ENCODE data around the gene ZBTB33. TPM values are rescaled to one million over a fixed set of nuclear protein-coding genes. Genes with fewer than 3 reads are reported as not detected.

ZBTB33 gene
- total and polyA plus RNA-seq, 8 donors = 0.58 to 15.1 (median 3.7) TPM

DNA sequence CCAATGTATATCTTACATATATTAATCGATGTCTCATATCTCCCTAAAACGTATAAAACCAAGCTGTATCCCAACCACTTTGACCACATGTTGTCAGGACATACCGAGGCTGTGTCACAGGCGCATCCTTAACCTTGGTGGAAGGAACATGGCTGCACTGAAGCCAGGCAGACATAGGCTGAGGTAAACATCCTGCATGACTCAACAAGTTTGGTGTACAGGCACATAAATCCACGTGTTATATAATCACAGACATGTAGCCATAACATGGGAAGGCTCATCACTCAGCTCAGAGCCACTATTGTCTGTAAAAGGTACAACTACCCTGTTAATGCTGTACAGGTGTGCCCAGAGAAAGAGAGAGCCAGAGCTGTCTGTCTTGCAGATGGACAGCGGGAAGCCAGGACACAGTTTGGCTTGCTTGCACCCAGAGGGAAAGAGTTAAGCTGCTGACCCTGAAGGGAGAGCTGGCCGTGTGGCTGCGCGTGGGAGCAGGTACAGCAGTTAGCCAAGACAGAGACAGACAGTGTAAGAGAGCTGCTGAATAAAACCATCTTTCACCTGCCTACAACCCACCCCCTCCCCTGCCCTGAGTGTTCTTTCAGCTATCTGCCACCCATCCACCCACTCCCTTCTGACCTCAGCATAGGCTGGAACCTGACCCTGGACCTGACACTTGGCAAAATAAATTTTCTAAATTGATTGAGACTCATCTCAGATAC is 22.3 kb upstream of the ZBTB33 start:
- no peak for DNase-seq
- Histone ChIP-seq H3K4me1 (no peaks in the 10 kb centered on the region), H3K27me3 (no peaks in the 10 kb centered on the region), H3K27ac (no peak overlapping the region), H3K4me3 (no peak overlapping the region), H3K36me3 (peaks cover 0 to 11% (median 0%) of the 10 kb centered on the region in 4 donors), H3K9me3 (no peaks in the 10 kb centered on the region)
- 71 to 85% (median 81%) methylated on average over 5 to 9 of the region's 9 CpGs for WGBS, 5 donors
- TF ChIP-seq POLR2A (IDR thresholded peaks at IDR 0.05) = no peak
- TF ChIP-seq EP300 (IDR thresholded peaks at IDR 0.05) = no peak
- no peak for TF ChIP-seq POLR2AphosphoS5 (IDR thresholded peaks at IDR 0.05)
- TF ChIP-seq CTCF (IDR thresholded peaks at IDR 0.05) = no peak
- intact Hi-C loops (cut with DNase I; ENCODE audit: low total_unique reads) = no loop called here

- no peak overlapping the region for H3K27ac ChIP-seq
- WGBS, 5 donors = 59 to 86% (median 82%) methylated on average over 6 of the region's 6 CpGs
- no peaks in the 10 kb centered on the region for H3K9me3 ChIP-seq
- no peaks in the 10 kb centered on the region for H3K4me1 ChIP-seq
- no peaks in the 10 kb centered on the region for H3K27me3 ChIP-seq
- intact Hi-C loops (cut with DNase I; ENCODE audit: low total_unique reads) = no loop called here
- peaks cover 0 to 11% (median 3%) of the 10 kb centered on the region in 4 donors for H3K36me3 ChIP-seq
- TF ChIP-seq EP300 (IDR thresholded peaks at IDR 0.05) = no peak
- no peak for TF ChIP-seq CTCF (IDR thresholded peaks at IDR 0.05)
- no peak overlapping the region for H3K4me3 ChIP-seq
- DNase-seq = no peak
Measured at GRCh38 chrX:120235284-120235683, 15.3 kb upstream of the ZBTB33 start.

DNA sequence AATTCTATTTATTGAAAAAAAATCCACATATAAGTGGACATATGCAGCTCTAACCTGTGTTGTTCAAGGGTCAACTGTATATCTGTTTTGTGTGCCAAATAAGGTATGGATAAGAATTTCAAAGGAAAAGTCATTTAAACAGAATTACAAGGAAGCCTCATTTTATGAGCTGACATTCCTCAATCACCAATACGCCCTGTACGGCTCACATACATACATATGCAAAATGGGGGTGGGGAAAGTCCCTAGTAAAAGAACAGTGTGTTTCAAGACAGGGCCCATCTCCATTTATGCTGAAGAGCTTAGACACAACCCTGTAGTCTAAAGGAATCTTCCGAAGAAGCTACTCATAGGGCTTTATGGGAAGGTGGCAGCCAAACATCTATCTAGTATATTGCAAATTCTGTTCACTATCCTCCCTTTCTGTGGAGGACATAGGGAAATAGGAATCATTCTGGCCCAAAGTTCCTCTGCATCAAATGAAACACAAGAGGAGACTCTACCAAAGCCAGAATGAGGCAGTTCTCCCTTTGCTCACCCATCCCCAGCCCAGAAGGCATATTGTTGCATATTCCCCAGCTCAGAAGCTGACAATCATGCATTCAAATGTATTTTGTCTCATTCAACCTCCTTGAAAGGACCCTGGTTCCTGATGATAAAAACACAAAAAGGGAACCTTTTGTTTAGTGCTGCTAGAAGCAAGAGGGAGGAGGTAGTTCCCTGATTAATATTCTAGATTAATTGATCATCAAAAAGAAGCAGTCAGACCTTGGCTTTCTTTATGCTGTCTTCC is 13.7 kb upstream of the ZBTB33 start:
- Histone ChIP-seq H3K4me1 (no peaks in the 10 kb centered on the region), H3K4me3 (no peak overlapping the region), H3K27me3 (no peaks in the 10 kb centered on the region), H3K9me3 (no peaks in the 10 kb centered on the region), H3K27ac (no peak overlapping the region), H3K36me3 (peaks cover 0 to 11% (median 3%) of the 10 kb centered on the region in 4 donors)
- TF ChIP-seq CTCF (IDR thresholded peaks at IDR 0.05) (no peak), POLR2AphosphoS5 (IDR thresholded peaks at IDR 0.05) (no peak), EP300 (IDR thresholded peaks at IDR 0.05) (no peak), POLR2A (IDR thresholded peaks at IDR 0.05) (no peak)
- 90 to 100% (median 97%) methylated on average over 3 of the region's 3 CpGs for WGBS, 5 donors
- intact Hi-C loops (cut with DNase I; ENCODE audit: low total_unique reads) = no loop called here
- no peak for DNase-seq

DNA sequence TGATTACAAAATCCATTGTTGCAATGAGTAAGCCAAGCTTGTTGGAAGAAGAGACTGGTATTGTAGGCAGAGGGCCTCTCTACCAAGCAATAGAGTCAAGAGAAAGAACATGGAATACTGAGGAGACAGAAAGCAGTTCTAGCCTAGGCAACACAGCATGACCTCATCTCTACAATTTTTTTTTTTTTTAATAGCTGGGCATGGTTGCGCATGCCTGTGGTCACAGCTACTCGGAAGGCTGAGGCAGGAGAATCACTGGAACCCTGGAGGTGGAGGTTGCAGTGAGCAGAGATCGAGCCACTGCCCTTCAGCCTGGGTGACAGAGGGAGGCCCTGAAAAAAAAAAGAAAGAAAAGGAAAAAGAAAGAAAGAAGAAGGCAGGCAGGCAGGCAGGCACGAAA is 11.7 kb upstream of the ZBTB33 start:
- H3K27me3 ChIP-seq = no peaks in the 10 kb centered on the region
- no peak for DNase-seq
- no peak overlapping the region for H3K27ac ChIP-seq
- 75 to 100% (median 92%) methylated on average over 2 to 4 of the region's 4 CpGs for WGBS, 5 donors
- TF ChIP-seq POLR2A (IDR thresholded peaks at IDR 0.05) (no peak), POLR2AphosphoS5 (IDR thresholded peaks at IDR 0.05) (no peak), CTCF (IDR thresholded peaks at IDR 0.05) (no peak), EP300 (IDR thresholded peaks at IDR 0.05) (no peak)
- peaks cover 0 to 13% (median 11%) of the 10 kb centered on the region in 4 donors for H3K4me1 ChIP-seq
- no peak overlapping the region for H3K4me3 ChIP-seq
- peaks cover 0 to 11% (median 3%) of the 10 kb centered on the region in 4 donors for H3K36me3 ChIP-seq
- H3K9me3 ChIP-seq = no peaks in the 10 kb centered on the region
- intact Hi-C loops (cut with DNase I; ENCODE audit: low total_unique reads) = no loop called here

Data from stomach (tissue), 9 donors.